HG02798 (cell line): ENCODE data around the gene HRCT1.
"Not testable (repeated sequence)": the region's sequence is repeated elsewhere in the genome, so short reads cannot be mapped to it uniquely, and the experiment has no call there.

Experiments used
- ATAC-seq: cut with Tn5 transposase; IDR thresholded peaks from one replicate; pipeline ENCODE4 v1.9.1; 2021; ENCODE audit warnings: mild to moderate bottlenecking; ENCODE audit not compliant: unreplicated experiment, poor library complexity

Gene HRCT1

GRCh38 chr9:35892051-35892450 lies 14.0 kb upstream of the HRCT1 start:
- no peak for ATAC-seq

- no peak for ATAC-seq
Measured at GRCh38 chr9:35896570-35896969, 9.4 kb upstream of the HRCT1 start.

GRCh38 chr9:35897376-35898099 lies 8.5 kb upstream of the HRCT1 start:
- not testable (repeated sequence) for ATAC-seq

- no peak for ATAC-seq
Measured at GRCh38 chr9:35898337-35898736, 7.7 kb upstream of the HRCT1 start.

- no peak for ATAC-seq
Measured at GRCh38 chr9:35899021-35899420, 7.0 kb upstream of the HRCT1 start.

GRCh38 chr9:35903049-35903448 lies 3.0 kb upstream of the HRCT1 start:
- no peak for ATAC-seq

- no peak for ATAC-seq
Measured at GRCh38 chr9:35904338-35904737, 1.7 kb upstream of the HRCT1 start.

- ATAC-seq = no peak
Measured at GRCh38 chr9:35905051-35905781, 786 bp upstream of the HRCT1 start.

- ATAC-seq = no peak
Measured at GRCh38 chr9:35906923-35907699, 1.1 kb downstream of the HRCT1 start.

- ATAC-seq = no peak
Measured at GRCh38 chr9:35907711-35908503, 1.9 kb downstream of the HRCT1 start.

GRCh38 chr9:35908504-35909125 lies 2.6 kb downstream of the HRCT1 start:
- ATAC-seq = no peak

- no peak for ATAC-seq
Measured at GRCh38 chr9:35909274-35909673, 3.3 kb downstream of the HRCT1 start, which contains the start of gene SPAAR. SPAAR (plus strand) TSS chr9:35909490; CDS start chr9:35910464, 974 bp downstream.

- ATAC-seq = no peak
Measured at GRCh38 chr9:35909687-35910612, 3.9 kb downstream of the HRCT1 start.

- ATAC-seq = no peak
Measured at GRCh38 chr9:35910613-35911359, 4.8 kb downstream of the HRCT1 start.

- ATAC-seq = no peak
Measured at GRCh38 chr9:35911690-35912089, 5.7 kb downstream of the HRCT1 start.

- no peak for ATAC-seq
Measured at GRCh38 chr9:35912791-35913400, 6.9 kb downstream of the HRCT1 start.

GRCh38 chr9:35913429-35913828 lies 7.4 kb downstream of the HRCT1 start:
- ATAC-seq = not testable (repeated sequence)
